ENCODE data around the gene EHMT1.

Gene EHMT1

DNA sequence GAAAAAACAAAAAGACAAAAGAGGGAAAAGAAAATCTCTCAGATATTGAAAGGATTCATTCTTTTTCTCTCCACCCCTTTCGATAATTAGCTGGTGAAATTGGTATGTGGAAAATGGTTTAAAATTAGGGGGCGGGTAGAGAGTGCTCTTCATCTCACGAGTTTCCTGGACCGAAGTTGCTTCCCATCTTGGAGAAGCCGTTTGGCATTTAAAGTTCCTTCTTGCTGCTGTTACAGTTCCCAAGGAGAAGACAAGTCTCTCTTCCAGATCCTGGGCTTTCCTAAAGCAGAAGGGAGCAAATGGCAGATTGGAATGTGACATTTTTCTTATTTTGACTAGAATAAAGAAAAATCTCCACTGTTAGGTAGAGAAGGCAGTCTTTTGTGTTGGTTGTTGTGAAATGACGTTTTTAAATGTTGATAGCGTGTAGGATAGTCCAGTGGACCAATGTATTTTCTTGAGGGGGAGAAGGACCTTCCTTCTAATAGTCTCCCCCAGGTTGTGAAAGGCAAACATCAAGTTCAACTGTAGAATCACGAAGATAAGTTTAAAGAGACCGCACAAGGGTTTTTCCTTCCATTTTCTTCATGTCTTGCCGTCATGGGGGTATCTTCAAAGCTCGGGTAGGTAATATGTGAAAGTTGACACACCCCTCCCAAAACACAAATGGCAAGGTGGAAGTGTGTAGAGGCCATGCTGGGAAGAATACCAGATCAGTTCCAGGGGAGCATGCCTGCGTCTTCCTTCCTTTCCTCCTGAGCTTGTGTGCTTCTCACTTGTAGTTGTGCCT lies 77.5 kb downstream of the EHMT1 start:
- H3K4me3 ChIP-seq (ENCODE audit: low read depth, low read length): no peak overlapping the region

DNA sequence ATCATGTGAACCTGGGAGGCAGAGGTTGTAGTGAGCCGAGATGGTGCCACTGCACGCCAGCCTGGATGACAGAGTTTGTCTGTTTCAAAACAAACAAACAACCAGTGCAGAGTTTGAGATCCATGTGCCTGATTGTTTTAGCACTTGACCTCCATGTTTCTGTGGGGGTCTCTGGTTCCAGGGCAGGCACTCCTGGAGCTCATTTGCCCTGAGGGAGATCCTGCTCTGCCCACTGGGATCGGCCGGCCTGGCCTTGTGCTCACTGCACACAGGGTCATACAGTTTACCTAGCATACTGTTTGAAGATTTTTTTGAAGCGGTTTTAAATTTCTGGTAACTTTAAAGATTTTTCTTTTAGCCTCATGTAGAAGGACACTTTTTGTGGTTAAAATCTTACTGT lies 78.4 kb downstream of the EHMT1 start:
- H3K4me3 ChIP-seq (ENCODE audit: low read depth, low read length): no peak overlapping the region
- TF ChIP-seq, protein P1, sequence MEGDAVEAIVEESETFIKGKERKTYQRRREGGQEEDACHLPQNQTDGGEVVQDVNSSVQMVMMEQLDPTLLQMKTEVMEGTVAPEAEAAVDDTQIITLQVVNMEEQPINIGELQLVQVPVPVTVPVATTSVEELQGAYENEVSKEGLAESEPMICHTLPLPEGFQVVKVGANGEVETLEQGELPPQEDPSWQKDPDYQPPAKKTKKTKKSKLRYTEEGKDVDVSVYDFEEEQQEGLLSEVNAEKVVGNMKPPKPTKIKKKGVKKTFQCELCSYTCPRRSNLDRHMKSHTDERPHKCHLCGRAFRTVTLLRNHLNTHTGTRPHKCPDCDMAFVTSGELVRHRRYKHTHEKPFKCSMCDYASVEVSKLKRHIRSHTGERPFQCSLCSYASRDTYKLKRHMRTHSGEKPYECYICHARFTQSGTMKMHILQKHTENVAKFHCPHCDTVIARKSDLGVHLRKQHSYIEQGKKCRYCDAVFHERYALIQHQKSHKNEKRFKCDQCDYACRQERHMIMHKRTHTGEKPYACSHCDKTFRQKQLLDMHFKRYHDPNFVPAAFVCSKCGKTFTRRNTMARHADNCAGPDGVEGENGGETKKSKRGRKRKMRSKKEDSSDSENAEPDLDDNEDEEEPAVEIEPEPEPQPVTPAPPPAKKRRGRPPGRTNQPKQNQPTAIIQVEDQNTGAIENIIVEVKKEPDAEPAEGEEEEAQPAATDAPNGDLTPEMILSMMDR (IDR thresholded peaks at IDR 0.05; ENCODE audit: borderline replicate concordance, insufficient read depth, low read depth, low read length): no peak

More for the DNA sequence above, 77.5 kb downstream of the EHMT1 start:
- TF ChIP-seq, protein P1 (IDR thresholded peaks at IDR 0.05; ENCODE audit: borderline replicate concordance, insufficient read depth, low read depth, low read length): no peak

DNA sequence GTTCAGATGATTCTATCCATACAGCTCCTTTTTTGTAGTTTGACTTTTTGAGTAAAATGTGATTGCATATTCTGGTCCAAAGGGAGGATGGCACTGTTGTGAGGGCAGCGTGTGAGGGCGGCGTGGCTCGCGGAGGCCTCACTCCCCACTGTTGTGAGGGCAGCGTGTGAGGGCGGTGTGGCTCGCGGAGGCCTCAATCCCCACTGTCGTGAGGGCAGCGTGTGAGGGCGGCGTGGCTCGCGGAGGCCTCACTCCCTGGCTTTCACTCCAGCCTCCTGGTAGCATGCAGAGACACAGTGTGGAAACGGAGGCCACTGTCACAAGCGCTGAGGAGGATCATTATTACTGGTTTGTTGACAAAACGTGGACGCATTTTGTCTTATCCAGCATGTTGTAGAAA lies 79.0 kb downstream of the EHMT1 start:
- no peak overlapping the region for H3K4me3 ChIP-seq (ENCODE audit: low read depth, low read length)
- TF ChIP-seq, protein P1 (IDR thresholded peaks at IDR 0.05; ENCODE audit: borderline replicate concordance, insufficient read depth, low read depth, low read length): no peak

DNA sequence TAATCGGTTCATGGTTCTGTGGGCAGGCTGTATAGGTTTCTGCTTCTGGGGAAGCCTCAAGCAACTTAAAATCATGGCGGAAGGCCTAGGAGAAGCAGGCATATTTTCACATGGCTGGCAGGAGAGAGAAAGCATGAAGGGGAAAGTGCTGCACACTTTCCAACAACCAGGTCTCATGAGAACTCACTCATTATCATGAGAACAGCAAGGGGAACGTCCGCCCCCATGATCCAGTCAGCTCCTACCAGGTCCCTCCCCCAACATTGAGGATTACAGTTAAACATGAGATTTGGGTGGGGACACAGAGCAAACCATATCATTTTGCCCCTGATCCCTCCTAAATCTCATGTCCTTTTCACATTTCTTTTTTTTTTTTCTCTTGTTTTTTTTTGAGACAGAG lies 82.1 kb downstream of the EHMT1 start:
- TF ChIP-seq, protein P1 (IDR thresholded peaks at IDR 0.05; ENCODE audit: borderline replicate concordance, insufficient read depth, low read depth, low read length): no peak

DNA sequence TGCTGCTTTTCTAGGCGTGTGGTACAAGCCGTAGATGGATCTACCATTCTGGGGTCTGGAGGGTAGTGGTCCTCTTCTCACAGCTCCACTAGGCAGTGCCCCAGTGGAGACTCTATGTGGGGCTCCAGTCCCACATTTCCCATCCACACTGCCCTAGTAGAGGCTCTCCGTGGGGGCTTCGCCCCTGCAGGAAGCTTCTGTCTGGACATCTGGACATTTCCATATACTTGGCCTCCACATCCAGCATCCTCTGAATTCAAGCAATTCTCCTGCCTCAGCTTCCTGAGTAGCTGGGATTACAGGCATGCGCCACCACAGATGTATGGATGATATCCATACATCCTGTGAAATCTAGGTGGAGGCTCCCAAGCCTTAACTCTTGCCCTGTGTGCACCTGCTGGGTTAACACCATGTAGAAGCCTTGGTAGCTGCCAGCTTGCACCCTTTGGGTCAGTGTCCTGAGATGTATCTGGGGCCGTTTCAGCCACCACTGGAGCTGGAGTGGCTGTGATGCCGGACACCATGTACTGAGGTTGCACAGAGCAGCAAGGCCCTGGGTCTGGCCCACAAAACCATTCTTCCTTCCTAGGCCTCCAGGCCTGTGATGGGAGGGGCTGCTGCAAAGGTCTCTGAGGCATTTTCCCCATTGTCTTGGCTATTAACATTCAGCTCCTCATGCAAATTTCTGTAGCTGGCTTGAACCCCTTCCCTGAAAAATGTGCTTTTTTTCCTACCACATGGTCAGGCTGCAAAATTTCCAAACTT lies 84.0 kb downstream of the EHMT1 start:
- H3K4me3 ChIP-seq (ENCODE audit: low read depth, low read length): no peak overlapping the region
- TF ChIP-seq, protein P1 (IDR thresholded peaks at IDR 0.05; ENCODE audit: borderline replicate concordance, insufficient read depth, low read depth, low read length): no peak

More for the DNA sequence above, 82.1 kb downstream of the EHMT1 start:
- no peak overlapping the region for H3K4me3 ChIP-seq (ENCODE audit: low read depth, low read length)

DNA sequence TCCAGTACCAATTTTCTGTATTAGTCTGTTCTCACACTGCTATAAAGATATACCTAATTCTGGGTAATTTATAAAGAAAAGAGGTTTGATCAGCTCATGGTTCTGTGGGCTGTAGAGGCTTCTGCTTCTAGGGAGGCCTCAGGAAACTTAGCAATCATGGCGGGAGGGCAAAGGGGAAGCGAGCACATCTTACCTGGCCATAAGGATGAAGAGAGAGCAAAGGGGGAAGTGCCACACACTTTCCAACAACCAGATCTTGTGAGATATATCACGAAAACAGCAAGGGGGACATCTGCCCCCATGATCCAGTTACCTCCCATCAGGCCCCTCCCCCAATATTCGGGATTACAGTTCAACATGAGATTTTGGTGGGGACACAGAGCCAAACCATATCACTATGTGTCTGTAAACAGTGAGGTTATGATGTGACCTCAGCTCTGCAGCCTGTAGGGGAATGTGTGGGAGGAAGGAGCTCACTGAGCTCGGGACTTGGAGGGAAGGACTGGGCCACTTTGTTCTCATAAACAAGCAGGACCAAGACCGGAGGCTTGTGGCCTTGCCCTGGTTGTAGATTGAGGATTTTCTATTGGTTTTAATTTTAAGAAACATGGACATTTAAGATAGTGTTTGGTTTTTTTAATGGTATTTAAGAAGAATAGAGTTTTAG lies 85.2 kb downstream of the EHMT1 start:
- H3K4me3 ChIP-seq (ENCODE audit: low read depth, low read length): no peak overlapping the region
- TF ChIP-seq, protein P1 (IDR thresholded peaks at IDR 0.05; ENCODE audit: borderline replicate concordance, insufficient read depth, low read depth, low read length): no peak

Measured in GM12875 (cell line).